ENCODE data around the gene ARMC5.

DNA sequence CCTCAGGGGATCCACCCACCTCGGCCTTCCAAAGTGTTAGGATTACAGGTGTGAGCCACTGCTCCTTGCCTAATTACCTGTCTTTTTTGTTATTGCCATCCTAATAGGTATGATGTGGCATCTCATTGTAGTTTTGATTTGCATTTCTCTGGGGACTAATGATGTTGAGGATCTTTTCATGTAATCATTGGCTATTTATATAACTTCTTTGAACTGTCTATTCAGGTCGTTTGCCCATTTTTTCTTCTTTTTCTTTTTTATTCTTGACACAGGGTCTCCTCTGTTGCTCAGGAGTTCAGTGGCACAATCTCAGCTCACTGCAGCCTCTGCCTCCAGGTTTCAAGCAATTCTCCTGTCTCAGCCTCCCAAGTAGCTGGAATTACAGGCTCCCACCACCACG, 11.3 kb downstream of the ARMC5 start:
- TF ChIP-seq, protein P1, sequence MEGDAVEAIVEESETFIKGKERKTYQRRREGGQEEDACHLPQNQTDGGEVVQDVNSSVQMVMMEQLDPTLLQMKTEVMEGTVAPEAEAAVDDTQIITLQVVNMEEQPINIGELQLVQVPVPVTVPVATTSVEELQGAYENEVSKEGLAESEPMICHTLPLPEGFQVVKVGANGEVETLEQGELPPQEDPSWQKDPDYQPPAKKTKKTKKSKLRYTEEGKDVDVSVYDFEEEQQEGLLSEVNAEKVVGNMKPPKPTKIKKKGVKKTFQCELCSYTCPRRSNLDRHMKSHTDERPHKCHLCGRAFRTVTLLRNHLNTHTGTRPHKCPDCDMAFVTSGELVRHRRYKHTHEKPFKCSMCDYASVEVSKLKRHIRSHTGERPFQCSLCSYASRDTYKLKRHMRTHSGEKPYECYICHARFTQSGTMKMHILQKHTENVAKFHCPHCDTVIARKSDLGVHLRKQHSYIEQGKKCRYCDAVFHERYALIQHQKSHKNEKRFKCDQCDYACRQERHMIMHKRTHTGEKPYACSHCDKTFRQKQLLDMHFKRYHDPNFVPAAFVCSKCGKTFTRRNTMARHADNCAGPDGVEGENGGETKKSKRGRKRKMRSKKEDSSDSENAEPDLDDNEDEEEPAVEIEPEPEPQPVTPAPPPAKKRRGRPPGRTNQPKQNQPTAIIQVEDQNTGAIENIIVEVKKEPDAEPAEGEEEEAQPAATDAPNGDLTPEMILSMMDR (conservative IDR thresholded peaks at IDR 0.05) = no peak
- TF ChIP-seq EZH2 (IDR thresholded peaks at IDR 0.05; ENCODE audit: low read depth) = no peak
